DND-41 (cell line): ENCODE data around the gene ATP1A1.

Experiments used
- EZH2 ChIP-seq: IDR thresholded peaks from 3 replicates; pipeline ENCODE4 v1.6.1; 2012; ENCODE audit warnings: borderline replicate concordance, low read depth, mild to moderate bottlenecking, moderate library complexity, low read length, inconsistent platforms; ENCODE audit not compliant: severe bottlenecking
- TF ChIP-seq, protein P1 (sequence below): IDR thresholded peaks from 2 replicates; pipeline ENCODE4 v1.5.1; 2012; ENCODE audit warnings: borderline replicate concordance, low read length, moderate library complexity, mild to moderate bottlenecking; ENCODE audit not compliant: poor library complexity, severe bottlenecking; ENCODE audit errors: extremely low read depth

- TF ChIP-seq, protein P1, sequence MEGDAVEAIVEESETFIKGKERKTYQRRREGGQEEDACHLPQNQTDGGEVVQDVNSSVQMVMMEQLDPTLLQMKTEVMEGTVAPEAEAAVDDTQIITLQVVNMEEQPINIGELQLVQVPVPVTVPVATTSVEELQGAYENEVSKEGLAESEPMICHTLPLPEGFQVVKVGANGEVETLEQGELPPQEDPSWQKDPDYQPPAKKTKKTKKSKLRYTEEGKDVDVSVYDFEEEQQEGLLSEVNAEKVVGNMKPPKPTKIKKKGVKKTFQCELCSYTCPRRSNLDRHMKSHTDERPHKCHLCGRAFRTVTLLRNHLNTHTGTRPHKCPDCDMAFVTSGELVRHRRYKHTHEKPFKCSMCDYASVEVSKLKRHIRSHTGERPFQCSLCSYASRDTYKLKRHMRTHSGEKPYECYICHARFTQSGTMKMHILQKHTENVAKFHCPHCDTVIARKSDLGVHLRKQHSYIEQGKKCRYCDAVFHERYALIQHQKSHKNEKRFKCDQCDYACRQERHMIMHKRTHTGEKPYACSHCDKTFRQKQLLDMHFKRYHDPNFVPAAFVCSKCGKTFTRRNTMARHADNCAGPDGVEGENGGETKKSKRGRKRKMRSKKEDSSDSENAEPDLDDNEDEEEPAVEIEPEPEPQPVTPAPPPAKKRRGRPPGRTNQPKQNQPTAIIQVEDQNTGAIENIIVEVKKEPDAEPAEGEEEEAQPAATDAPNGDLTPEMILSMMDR: no peak
- TF ChIP-seq EZH2: no peak
Observed at GRCh38 chr1:116448785-116449385, 75.8 kb downstream of the ATP1A1 start.
